ENCODE results near the gene BDNF.

The BDNF gene

GRCh38 chr11:27626269-27626937 is 73.9 kb downstream of the BDNF start:
- no peak for TF ChIP-seq CTCF (IDR thresholded peaks at IDR 0.05; ENCODE audit: insufficient read depth, missing control alignments)
- FAIRE-seq (no peak), DNase-seq (ENCODE audit: insufficient read length, low spot score) (no peak)

GRCh38 chr11:27625347-27625912 is 74.8 kb downstream of the BDNF start:
- FAIRE-seq = no peak
- TF ChIP-seq CTCF (IDR thresholded peaks at IDR 0.05; ENCODE audit: insufficient read depth, missing control alignments) = no peak
- DNase-seq (ENCODE audit: insufficient read length, low spot score) = no peak

- FAIRE-seq = no peak
- DNase-seq (ENCODE audit: insufficient read length, low spot score) = no peak
- no peak for TF ChIP-seq CTCF (IDR thresholded peaks at IDR 0.05; ENCODE audit: insufficient read depth, missing control alignments)
Measured at GRCh38 chr11:27623945-27624523, 76.2 kb downstream of the BDNF start.

- TF ChIP-seq CTCF (IDR thresholded peaks at IDR 0.05; ENCODE audit: insufficient read depth, missing control alignments) = no peak
- FAIRE-seq (no peak), DNase-seq (ENCODE audit: insufficient read length, low spot score) (no peak)
Measured at GRCh38 chr11:27622541-27623300, 77.5 kb downstream of the BDNF start.

GRCh38 chr11:27621405-27622161 is 78.7 kb downstream of the BDNF start:
- DNase-seq (ENCODE audit: insufficient read length, low spot score) = no peak
- FAIRE-seq = no peak
- no peak for TF ChIP-seq CTCF (IDR thresholded peaks at IDR 0.05; ENCODE audit: insufficient read depth, missing control alignments)

- FAIRE-seq (no peak), DNase-seq (ENCODE audit: insufficient read length, low spot score) (no peak)
- TF ChIP-seq CTCF (IDR thresholded peaks at IDR 0.05; ENCODE audit: insufficient read depth, missing control alignments) = no peak
Measured at GRCh38 chr11:27619763-27620335, 80.4 kb downstream of the BDNF start.
